ENCODE measurements around the gene LILRB1. TPM values are rescaled to one million over a fixed set of nuclear protein-coding genes. Genes with fewer than 3 reads are reported as not detected.
"Not testable (repeated sequence)": the region's sequence is repeated elsewhere in the genome, so short reads cannot be mapped to it uniquely, and the experiment has no call there.

The LILRB1 gene
- total RNA-seq, 1 donor from 2014 or later, result 1.3 TPM

GRCh38 chr19:54624934-54625730 lies 5.2 kb upstream of the LILRB1 start:
- peak; percentile 54 for ATAC-seq

- no peak for ATAC-seq
Measured at GRCh38 chr19:54626757-54627156, 3.5 kb upstream of the LILRB1 start.

GRCh38 chr19:54627912-54628311 lies 2.4 kb upstream of the LILRB1 start:
- ATAC-seq, result not testable (repeated sequence)

- no peak for ATAC-seq
Measured at GRCh38 chr19:54630782-54631181, 498 bp downstream of the LILRB1 start.

- ATAC-seq, result not testable (repeated sequence)
Measured at GRCh38 chr19:54631489-54632337, 1.4 kb downstream of the LILRB1 start.

GRCh38 chr19:54632517-54632916 lies 2.2 kb downstream of the LILRB1 start:
- not testable (repeated sequence) for ATAC-seq

- no peak for ATAC-seq
Measured at GRCh38 chr19:54633401-54633800, 3.1 kb downstream of the LILRB1 start.

- not testable (repeated sequence) for ATAC-seq
Measured at GRCh38 chr19:54636081-54636480, 5.8 kb downstream of the LILRB1 start.

- no peak for ATAC-seq
Measured at GRCh38 chr19:54638683-54639082, 8.4 kb downstream of the LILRB1 start.

- not testable (repeated sequence) for ATAC-seq
Measured at GRCh38 chr19:54642953-54643352, 12.7 kb downstream of the LILRB1 start.

GRCh38 chr19:54643583-54643982 lies 13.3 kb downstream of the LILRB1 start:
- not testable (repeated sequence) for ATAC-seq

GRCh38 chr19:54644056-54644455 lies 13.8 kb downstream of the LILRB1 start:
- ATAC-seq, result no peak

- ATAC-seq, result no peak
Measured at GRCh38 chr19:54646331-54646841, 16.1 kb downstream of the LILRB1 start.

GRCh38 chr19:54648129-54648528 lies 17.8 kb downstream of the LILRB1 start:
- ATAC-seq, result no peak

GRCh38 chr19:54650108-54650655 lies 19.9 kb downstream of the LILRB1 start:
- ATAC-seq, result no peak

- ATAC-seq, result no peak
Measured at GRCh38 chr19:54653181-54653809, 23.0 kb downstream of the LILRB1 start.

GRCh38 chr19:54654447-54655321 lies 24.4 kb downstream of the LILRB1 start:
- no peak for ATAC-seq

- no peak for ATAC-seq
Measured at GRCh38 chr19:54659300-54659699, 29.0 kb downstream of the LILRB1 start.

GRCh38 chr19:54660306-54660705 lies 30.0 kb downstream of the LILRB1 start:
- ATAC-seq, result no peak

- no peak for ATAC-seq
Measured at GRCh38 chr19:54660964-54661363, 30.7 kb downstream of the LILRB1 start.

GRCh38 chr19:54661846-54662481 lies 31.7 kb downstream of the LILRB1 start:
- ATAC-seq, result no peak

Data from esophagus mucosa (tissue), 1 donor.